Gastroesophageal sphincter (tissue), 3 donors: ENCODE data around the gene ZFAND6.

ENCODE experiments used
- CTCF ChIP-seq, 4 experiments: fragments of 200-600 bp in 2 of 4; fragments of 450-650 bp in 2 of 4; sonication (generic) in 1 of 4; IDR thresholded peaks; one replicate each; pipeline ENCODE4 v1.5.1; 2017 to 2019; ENCODE audit warnings: antibody characterized with exemption in 4 of 4, mild to moderate bottlenecking in 2 of 4, moderate library complexity in 2 of 4
- EP300 ChIP-seq: sonication (generic); formaldehyde crosslinking; IDR thresholded peaks from one replicate; pipeline ENCODE4 v1.6.1; 2017; ENCODE audit warnings: antibody characterized with exemption, mild to moderate bottlenecking
- POLR2A ChIP-seq, 2 donors: fragments of 450-650 bp; IDR thresholded peaks; one replicate each; pipeline ENCODE4 v1.6.1; 2017; ENCODE audit warnings: antibody characterized with exemption in 2 of 2, mild to moderate bottlenecking in 2 of 2, moderate library complexity in 1 of 2
- POLR2AphosphoS5 ChIP-seq: sonication (generic); formaldehyde crosslinking; IDR thresholded peaks from one replicate; pipeline ENCODE4 v1.6.1; 2017; ENCODE audit warnings: antibody characterized with exemption

- TF ChIP-seq CTCF (IDR thresholded peaks at IDR 0.05), result no peak
- TF ChIP-seq POLR2AphosphoS5, result no peak
- no peak for TF ChIP-seq EP300
- TF ChIP-seq POLR2A (IDR thresholded peaks at IDR 0.05), result no peak
Observed at GRCh38 chr15:80055933-80056332, 3.5 kb upstream of the ZFAND6 start.
